ENCODE measurements around the gene DLG1. TPM values are rescaled to one million over a fixed set of nuclear protein-coding genes. Genes with fewer than 3 reads are reported as not detected.

DLG1 gene
- total RNA-seq, 1 experiment from 2014 or later: 127 TPM

GRCh38 chr3:197024881-197025735 is 273.3 kb downstream of the DLG1 start:
- Mint-ChIP-seq H3K4me1 (ENCODE audit: low read depth, unreplicated experiment) (peaks cover 2% of the 10 kb centered on the region), H3K9me3 (ENCODE audit: low read depth, unreplicated experiment) (no peaks in the 10 kb centered on the region), H3K27me3 (ENCODE audit: unreplicated experiment) (no peaks in the 10 kb centered on the region), H3K4me3 (ENCODE audit: low read depth, unreplicated experiment) (no peak overlapping the region), H3K27ac (ENCODE audit: unreplicated experiment) (no peak overlapping the region), H3K36me3 (ENCODE audit: insufficient read depth, unreplicated experiment) (peaks cover 33% of the 10 kb centered on the region)
- BruUV-seq (replicated peaks): no TSS peak
- CTCF ChIA-PET: no interaction called here
- intact Hi-C loops (cut with micrococcal nuclease; ENCODE audit: unreplicated experiment): no loop called here
- TF ChIP-seq CTCF (IDR thresholded peaks at IDR 0.05; ENCODE audit: unreplicated experiment): no peak
- no peak for DNase-seq

GRCh38 chr3:197023998-197024651 is 274.3 kb downstream of the DLG1 start:
- H3K27ac Mint-ChIP-seq (ENCODE audit: unreplicated experiment): no peak overlapping the region
- H3K36me3 Mint-ChIP-seq (ENCODE audit: insufficient read depth, unreplicated experiment): peaks cover 23% of the 10 kb centered on the region
- CTCF ChIA-PET: no interaction called here
- no peak for DNase-seq
- H3K4me1 Mint-ChIP-seq (ENCODE audit: low read depth, unreplicated experiment): peaks cover 9% of the 10 kb centered on the region
- H3K9me3 Mint-ChIP-seq (ENCODE audit: low read depth, unreplicated experiment): no peaks in the 10 kb centered on the region
- BruUV-seq (replicated peaks): no TSS peak
- no peak for TF ChIP-seq CTCF (IDR thresholded peaks at IDR 0.05; ENCODE audit: unreplicated experiment)
- H3K27me3 Mint-ChIP-seq (ENCODE audit: unreplicated experiment): no peaks in the 10 kb centered on the region
- intact Hi-C loops (cut with micrococcal nuclease; ENCODE audit: unreplicated experiment): no loop called here
- H3K4me3 Mint-ChIP-seq (ENCODE audit: low read depth, unreplicated experiment): no peak overlapping the region

GRCh38 chr3:197023241-197023997 is 275.0 kb downstream of the DLG1 start:
- no peaks in the 10 kb centered on the region for H3K9me3 Mint-ChIP-seq (ENCODE audit: low read depth, unreplicated experiment)
- intact Hi-C loops (cut with micrococcal nuclease; ENCODE audit: unreplicated experiment): no loop called here
- BruUV-seq (replicated peaks): no TSS peak
- H3K27ac Mint-ChIP-seq (ENCODE audit: unreplicated experiment): no peak overlapping the region
- CTCF ChIA-PET: no interaction called here
- peaks cover 16% of the 10 kb centered on the region for H3K36me3 Mint-ChIP-seq (ENCODE audit: insufficient read depth, unreplicated experiment)
- H3K4me3 Mint-ChIP-seq (ENCODE audit: low read depth, unreplicated experiment): no peak overlapping the region
- DNase-seq: no peak
- no peaks in the 10 kb centered on the region for H3K27me3 Mint-ChIP-seq (ENCODE audit: unreplicated experiment)
- no peak for TF ChIP-seq CTCF (IDR thresholded peaks at IDR 0.05; ENCODE audit: unreplicated experiment)
- H3K4me1 Mint-ChIP-seq (ENCODE audit: low read depth, unreplicated experiment): peaks cover 16% of the 10 kb centered on the region

- BruUV-seq (replicated peaks): no TSS peak
- Mint-ChIP-seq H3K4me3 (ENCODE audit: low read depth, unreplicated experiment) (no peak overlapping the region), H3K27me3 (ENCODE audit: unreplicated experiment) (no peaks in the 10 kb centered on the region), H3K4me1 (ENCODE audit: low read depth, unreplicated experiment) (peaks cover 21% of the 10 kb centered on the region), H3K36me3 (ENCODE audit: insufficient read depth, unreplicated experiment) (peaks cover 13% of the 10 kb centered on the region), H3K27ac (ENCODE audit: unreplicated experiment) (no peak overlapping the region), H3K9me3 (ENCODE audit: low read depth, unreplicated experiment) (no peaks in the 10 kb centered on the region)
- no peak for TF ChIP-seq CTCF (IDR thresholded peaks at IDR 0.05; ENCODE audit: unreplicated experiment)
- intact Hi-C loops (cut with micrococcal nuclease; ENCODE audit: unreplicated experiment): no loop called here
- DNase-seq: no peak
- CTCF ChIA-PET: no interaction called here
These were observed 275.8 kb downstream of the DLG1 start for GRCh38 chr3:197022405-197023231.

Measured in Calu3 (cell line).